GM19351 (cell line): ENCODE measurements around the gene HOXD9.

Source experiments
- ATAC-seq: cut with Tn5 transposase; IDR thresholded peaks from one replicate; pipeline ENCODE4 v1.9.1; 2021; ENCODE audit warnings: mild to moderate bottlenecking, moderate library complexity; ENCODE audit not compliant: unreplicated experiment

Gene HOXD9

DNA sequence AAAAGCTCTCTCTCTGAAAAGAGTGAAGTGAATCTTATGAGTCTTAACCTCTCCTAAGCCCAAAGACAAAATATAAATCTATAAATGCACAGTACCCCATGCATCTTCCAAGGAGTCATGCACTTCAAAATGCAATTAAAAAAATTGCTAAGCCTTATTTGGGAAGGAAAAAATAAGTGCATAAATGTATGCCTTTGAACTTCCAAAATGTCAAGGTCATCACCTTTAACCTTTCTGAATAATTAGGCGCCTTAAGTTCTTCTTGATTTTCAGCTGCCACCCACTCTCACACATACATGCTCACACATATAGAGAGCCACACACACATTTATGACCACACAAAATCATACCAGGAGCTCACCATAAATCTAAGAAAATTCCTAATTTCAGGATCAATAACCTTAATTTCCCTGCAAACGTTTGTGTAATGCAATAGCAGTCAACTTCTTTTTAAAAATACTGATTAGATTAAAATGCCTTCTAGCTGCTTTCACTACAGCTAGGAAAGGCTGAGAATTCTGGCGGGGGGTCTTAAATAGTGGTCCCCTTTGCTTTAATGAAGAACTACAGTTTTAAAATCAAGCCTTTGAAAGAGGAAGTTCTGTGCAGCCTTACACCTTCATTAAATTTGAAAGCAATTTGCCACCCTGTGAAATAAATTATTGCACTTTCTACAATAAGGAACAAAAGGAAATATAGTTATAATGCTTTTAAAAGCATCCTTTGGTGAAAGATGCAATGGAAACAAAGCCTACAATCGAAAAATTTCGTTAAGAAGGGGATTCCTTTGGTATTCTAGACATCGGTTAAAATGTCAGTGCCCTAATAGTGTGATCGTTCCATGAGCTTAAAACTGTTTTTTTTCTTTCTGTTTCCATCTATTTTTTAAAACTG lies 11.9 kb upstream of the HOXD9 start:
- ATAC-seq: no peak

- ATAC-seq: no peak
Measured at GRCh38 chr2:176111309-176111663, 11.2 kb upstream of the HOXD9 start.

- no peak for ATAC-seq
Measured at GRCh38 chr2:176111846-176112374, 10.6 kb upstream of the HOXD9 start.

DNA sequence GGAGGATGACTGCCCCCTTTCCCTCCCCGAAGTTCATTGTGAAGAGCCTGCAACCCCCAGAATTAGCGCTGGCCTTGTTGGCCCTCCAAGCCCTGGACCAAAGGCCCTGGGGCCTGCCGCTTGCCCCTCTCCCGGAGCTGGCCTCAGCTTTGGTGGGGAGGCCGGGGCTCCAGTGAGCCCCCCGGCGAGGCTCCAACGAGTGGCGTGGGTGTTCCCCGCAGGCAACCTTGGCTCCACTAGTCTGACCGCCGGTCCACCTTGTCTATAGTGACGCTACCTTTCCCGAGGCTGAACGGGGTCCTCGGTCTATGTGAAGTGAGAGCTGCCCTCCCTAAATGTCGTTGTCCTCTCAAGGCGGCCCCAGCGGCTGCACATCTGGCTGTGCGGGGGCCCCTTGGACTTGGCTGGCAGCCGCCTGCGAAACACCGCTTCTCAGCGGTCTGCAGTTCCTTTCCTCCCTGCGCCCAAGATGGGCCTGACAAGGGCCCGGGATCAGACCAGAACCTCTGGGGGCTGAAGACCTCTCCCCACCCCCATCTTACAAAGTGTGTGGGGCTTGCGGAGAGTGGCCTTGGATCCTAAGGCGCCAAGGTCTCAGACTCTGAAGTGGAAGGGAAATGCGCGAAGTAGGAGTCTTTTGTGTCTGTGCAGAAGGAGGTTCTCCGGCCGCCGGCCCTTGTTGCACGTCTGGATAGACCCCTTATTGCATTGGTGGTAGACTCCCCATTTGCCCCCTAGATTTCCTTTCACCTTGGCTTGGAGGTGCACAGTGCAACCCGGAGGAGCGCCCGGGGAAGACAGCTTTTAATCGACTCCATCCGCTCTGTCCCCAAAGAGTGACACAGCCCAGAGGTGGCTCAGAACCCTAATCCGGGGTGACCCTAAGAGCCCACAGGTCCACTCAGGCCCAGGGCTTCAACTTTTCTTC lies 9.9 kb upstream of the HOXD9 start:
- ATAC-seq: no peak

DNA sequence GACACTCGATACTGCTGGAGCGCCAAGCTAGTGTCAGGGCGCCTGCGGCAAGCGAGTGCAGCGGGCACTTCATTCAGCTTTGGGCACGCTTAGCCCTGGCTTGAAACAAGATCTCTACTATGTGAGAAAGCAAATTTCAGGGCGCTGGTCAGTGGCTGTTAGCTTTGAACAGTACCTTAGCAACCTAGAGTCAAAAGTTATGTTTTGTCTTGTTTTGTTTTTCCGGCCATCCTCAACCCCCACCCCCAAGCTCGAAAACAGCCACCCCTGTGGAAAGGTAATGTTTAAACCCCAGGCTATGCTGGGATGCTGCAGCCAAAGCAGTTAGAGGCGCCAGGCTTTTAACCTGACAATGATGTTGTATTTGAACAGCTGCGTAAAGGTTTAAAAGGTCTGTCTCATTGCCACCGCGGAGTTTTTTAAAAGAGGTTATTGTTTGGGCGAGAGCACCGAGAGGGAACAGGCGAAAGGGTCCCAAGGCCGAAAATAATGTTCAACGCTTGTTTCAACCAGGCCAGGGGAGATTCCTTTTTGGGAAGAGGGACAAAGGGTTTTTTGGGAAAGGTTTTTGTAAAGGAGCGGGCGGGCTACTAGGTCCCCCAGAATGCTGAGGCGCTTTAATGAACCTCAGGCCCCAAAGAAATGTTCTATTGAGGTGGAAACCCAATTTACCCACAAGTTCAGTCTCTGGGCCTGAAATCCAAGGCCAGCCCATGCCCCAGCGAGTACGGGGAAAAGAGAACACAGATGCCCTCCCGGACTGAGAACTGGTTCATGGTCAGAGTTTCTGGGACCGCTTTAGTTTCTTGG lies 8.2 kb upstream of the HOXD9 start:
- ATAC-seq: no peak

DNA sequence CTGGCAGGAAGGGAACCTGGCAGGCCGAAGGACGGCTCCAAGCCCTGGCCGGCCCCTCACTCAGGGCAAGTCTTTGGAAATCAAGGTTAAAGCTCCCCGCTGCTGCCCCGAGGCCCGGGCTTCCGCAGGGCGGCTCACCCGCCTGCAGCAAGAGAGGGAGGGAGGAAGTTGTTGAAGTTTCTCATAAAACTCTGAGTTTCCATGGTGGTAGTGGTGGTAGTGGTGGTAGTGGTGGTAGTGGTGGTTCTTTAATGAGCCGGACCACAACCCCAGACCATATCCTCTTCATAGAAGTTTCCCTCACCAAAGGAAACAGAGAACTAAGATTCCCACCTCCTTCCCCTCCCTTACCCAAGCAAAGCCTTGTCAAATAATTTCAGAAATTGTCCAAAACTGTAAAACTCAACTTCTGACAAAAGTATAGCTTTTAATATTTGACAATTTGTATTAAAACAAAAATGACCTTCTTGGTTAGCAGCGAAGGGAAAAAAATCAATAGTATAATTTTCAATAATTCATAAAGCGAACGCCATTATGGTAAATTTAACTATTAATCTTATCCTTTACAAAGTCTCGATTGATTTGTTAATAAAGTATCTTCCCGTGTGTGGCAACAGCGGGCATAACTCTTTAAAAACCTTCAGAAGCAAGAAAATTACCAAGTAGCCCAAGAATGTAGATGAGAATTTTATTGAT lies 7.4 kb upstream of the HOXD9 start:
- no peak for ATAC-seq

- ATAC-seq: no peak
Measured at GRCh38 chr2:176115883-176116813, 6.4 kb upstream of the HOXD9 start, which contains the start of gene HOXD10. Gene HOXD10, plus strand, starts transcription at chr2:176116778. Its CDS starts 56 bp downstream, at chr2:176116834.

- no peak for ATAC-seq
Measured at GRCh38 chr2:176117162-176117822, 5.2 kb upstream of the HOXD9 start.

DNA sequence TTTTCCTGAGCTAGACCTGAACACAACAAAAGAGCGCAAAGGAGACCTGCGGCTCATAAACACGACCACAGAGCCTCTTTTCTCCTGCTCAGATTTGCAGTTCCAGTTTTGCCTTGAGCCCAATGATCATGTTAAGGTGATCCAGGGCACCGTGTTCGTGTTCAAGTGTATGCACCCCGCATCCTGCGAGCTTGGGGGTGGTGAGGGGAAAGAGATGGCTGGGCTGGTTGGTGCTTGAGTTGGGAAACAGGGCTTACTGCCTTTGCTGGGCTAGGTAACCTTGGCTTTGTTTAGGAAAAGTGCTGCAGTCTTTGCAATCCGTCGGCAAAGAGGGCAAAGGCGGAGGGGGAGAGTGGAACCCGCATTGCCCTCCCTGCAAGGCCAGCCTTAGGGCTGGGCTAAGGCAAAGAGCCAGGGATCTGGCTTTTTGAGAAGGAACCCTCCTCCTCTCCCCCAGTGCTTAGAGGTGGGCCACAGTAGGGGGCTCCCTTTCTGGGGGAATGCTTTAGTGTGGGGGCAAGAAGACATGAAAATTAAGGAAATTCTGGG lies 4.6 kb upstream of the HOXD9 start:
- ATAC-seq: no peak

DNA sequence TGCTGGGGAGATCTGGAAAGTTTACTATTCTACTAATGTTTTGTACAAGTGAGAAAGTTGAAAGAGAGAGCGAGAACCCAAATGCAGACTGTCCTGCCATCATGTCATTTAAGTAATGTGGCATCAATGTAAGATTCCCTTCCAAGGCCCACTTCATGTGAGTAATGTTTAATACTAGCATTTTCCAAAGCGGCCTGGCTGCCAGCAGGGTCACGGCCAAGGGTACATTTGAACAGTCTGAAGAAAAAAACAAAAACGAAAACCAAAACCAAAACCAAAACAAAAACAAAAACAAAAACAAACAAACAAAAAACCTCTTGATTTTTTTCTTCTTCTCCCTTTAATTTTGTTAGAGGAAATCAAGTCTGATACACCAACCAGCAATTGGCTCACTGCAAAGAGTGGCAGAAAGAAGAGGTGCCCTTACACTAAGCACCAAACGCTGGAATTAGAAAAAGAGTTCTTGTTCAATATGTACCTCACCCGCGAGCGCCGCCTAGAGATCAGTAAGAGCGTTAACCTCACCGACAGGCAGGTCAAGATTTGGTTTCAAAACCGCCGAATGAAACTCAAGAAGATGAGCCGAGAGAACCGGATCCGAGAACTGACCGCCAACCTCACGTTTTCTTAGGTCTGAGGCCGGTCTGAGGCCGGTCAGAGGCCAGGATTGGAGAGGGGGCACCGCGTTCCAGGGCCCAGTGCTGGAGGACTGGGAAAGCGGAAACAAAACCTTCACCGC lies 3.7 kb upstream of the HOXD9 start:
- no peak for ATAC-seq

DNA sequence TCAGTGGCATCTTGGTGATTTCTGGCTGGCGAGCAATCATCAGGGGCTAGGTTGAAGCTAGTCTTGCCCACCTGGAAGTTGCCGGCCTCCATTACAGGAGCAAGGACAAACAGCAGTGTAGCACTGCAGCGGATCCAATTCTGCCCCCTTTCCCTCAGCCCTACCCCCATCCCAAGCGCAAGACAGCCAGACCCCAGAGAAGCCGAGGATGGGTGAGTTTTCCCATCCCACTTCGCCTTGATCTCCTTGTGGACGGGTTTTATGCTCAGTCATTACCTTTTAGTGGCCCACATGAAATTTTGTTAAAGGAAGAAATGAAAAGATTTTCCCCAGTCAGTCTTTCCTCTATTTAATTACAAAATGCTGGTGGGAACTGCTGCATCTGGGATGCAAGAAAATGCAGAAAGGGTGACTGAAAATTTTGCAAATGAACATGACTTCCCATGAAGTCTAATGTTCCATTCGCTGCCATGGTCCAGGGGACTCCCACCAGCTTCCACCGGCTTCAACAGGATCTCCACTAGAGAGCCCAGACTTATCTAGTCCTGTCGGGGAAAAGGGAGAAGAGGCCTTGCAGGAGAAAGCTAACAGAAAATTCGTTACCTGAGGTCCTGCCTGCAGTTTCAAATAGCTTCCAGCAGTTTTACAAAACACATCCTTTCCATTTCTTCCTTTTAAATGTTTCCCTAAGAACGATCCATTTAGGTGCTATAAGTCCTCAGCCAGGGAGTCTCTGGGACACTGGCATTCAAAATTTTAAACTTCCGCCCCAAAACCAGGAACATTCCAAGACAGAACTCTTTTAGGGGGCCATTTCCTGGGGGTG lies 1.9 kb upstream of the HOXD9 start:
- ATAC-seq: no peak

DNA sequence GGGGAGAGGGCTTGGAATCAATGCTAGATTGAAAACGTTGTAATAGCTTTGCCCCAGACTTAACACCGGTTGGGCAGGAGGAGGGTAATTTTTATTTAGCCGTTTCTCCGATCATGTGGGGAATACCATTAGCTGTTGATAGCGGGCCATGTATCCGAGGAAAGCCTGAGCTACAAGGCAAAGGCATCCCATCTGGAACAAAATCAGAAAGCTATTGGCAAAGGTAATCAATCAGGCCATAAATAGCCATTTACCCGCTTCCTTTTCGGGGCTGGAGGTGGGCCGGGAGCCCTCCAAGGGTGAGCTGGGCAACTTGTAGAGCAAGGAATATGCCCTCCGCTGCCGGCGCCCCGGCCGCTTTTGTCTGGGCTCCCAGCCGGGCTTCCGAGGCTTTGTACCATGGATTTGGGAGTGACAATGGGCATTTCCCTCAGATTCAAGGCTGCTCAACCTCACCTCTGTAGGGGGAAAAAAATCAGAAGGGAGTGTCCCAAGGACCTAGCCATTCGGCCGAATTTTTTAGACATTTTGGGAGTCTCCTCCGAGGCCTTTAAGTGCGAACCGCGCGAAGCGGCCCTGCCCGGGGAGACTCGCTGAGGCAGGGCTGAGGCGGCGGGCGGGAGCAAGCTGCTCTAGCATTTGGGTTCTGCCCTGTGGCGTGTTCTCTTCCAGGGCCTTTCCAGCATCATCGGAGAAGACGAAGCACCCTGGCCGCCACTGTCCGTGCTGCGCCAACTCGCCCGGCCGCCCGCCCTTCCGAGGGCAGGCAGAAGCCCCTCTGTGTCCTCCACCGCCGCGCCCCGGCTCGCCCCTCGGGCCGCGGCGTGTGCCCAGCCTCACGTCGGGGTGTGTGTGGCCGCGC lies 1.1 kb upstream of the HOXD9 start:
- no peak for ATAC-seq

DNA sequence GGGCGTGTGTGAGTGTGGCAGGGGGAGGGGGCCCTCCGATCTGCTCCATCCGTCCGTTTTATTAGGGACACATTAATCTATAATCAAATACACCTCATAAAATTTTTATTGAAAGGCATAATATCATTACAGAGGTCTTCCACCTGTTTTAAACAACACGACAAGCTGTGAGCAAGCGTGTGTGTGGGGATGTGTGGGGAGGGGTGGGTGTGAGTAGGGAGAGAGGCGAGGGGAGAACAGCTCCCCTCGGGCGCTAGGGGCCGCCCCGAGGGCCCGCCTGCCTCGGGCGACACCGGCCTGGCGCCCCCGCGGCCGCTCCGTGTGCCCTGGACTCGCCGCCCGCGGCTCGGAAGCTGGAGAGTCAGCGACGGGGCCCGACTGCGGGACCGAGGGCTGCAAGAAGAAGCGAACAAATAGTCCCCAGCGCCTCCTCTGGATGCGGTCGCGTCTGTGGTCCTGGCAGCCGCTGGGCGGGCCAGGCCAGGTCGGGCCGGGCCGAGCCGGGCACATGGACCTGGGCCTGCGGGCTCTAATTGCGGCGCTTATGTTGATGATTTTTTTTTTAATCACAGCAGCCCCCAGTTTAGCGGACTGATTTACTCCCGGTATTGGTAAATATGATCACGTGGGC lies 352 bp upstream of the HOXD9 start:
- no peak for ATAC-seq

DNA sequence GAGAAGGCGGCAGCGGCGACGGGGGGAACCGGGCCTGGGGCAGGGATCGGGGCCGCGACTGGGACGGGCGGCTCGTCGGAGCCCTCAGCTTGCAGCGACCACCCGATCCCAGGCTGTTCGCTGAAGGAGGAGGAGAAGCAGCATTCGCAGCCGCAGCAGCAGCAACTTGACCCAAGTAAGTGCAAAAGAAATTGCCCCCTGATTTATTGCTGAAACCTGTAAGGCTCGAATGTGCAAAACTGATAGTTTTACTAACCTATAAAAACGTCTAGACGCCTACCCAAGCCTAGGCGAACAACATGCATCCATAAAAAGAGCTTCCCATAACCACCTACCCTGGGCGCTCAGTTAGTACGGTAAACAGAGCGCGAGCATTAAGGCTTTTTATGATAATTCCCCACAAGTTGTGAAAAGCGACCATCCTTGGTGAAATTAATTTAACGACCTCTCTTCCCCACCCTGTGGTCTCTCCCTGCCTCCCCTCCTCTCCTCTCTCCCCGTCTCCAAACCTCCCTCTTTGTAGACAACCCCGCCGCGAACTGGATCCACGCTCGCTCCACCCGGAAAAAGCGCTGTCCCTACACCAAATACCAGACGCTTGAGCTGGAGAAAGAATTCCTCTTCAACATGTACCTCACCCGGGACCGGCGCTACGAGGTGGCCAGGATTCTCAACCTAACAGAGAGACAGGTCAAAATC lies 1.0 kb downstream of the HOXD9 start:
- ATAC-seq: no peak
